Measurements from ENCODE around the gene MAD1L1. TPM values are rescaled to one million over a fixed set of nuclear protein-coding genes. Genes with fewer than 3 reads are reported as not detected.
A peak's percentile ranks its signal among the peaks of the same experiment; 100 is the strongest.

The MAD1L1 gene
- total RNA-seq, 1 experiment from 2014 or later, result 78.6 TPM

- no peak for DNase-seq (ENCODE audit: low read depth)
Measured at GRCh38 chr7:1957471-1958225, 275.1 kb downstream of the MAD1L1 start.

- DNase-seq (ENCODE audit: low read depth), result no peak
Measured at GRCh38 chr7:1956611-1957470, 275.9 kb downstream of the MAD1L1 start.

- no peak for DNase-seq (ENCODE audit: low read depth)
Measured at GRCh38 chr7:1956141-1956540, 276.6 kb downstream of the MAD1L1 start.

- no peak for DNase-seq (ENCODE audit: low read depth)
Measured at GRCh38 chr7:1954366-1955004, 278.3 kb downstream of the MAD1L1 start.

GRCh38 chr7:1953199-1954190 lies 279.2 kb downstream of the MAD1L1 start:
- DNase-seq (ENCODE audit: low read depth), result no peak

GRCh38 chr7:1952781-1953180 lies 280.0 kb downstream of the MAD1L1 start:
- no peak for DNase-seq (ENCODE audit: low read depth)

GRCh38 chr7:1952169-1952760 lies 280.5 kb downstream of the MAD1L1 start:
- no peak for DNase-seq (ENCODE audit: low read depth)

- no peak for DNase-seq (ENCODE audit: low read depth)
Measured at GRCh38 chr7:1951600-1951999, 281.1 kb downstream of the MAD1L1 start.

- peak; percentile 79 for DNase-seq (ENCODE audit: low read depth)
Measured at GRCh38 chr7:1951159-1951536, 281.6 kb downstream of the MAD1L1 start.

- DNase-seq (ENCODE audit: low read depth), result no peak
Measured at GRCh38 chr7:1950452-1951158, 282.1 kb downstream of the MAD1L1 start.

- DNase-seq (ENCODE audit: low read depth), result no peak
Measured at GRCh38 chr7:1950066-1950451, 282.7 kb downstream of the MAD1L1 start.

- DNase-seq (ENCODE audit: low read depth), result no peak
Measured at GRCh38 chr7:1949681-1950055, 283.1 kb downstream of the MAD1L1 start.

GRCh38 chr7:1948887-1949680 lies 283.7 kb downstream of the MAD1L1 start:
- no peak for DNase-seq (ENCODE audit: low read depth)

- no peak for DNase-seq (ENCODE audit: low read depth)
Measured at GRCh38 chr7:1948301-1948796, 284.4 kb downstream of the MAD1L1 start.

GRCh38 chr7:1947586-1948217 lies 285.0 kb downstream of the MAD1L1 start:
- no peak for DNase-seq (ENCODE audit: low read depth)

- no peak for DNase-seq (ENCODE audit: low read depth)
Measured at GRCh38 chr7:1946773-1947450, 285.8 kb downstream of the MAD1L1 start.

- no peak for DNase-seq (ENCODE audit: low read depth)
Measured at GRCh38 chr7:1946025-1946772, 286.5 kb downstream of the MAD1L1 start.

Data from LHCN-M2 (cell line).